Lung (tissue), 12 donors: ENCODE measurements around the gene TCF7. TPM values are rescaled to one million over a fixed set of nuclear protein-coding genes. Genes with fewer than 3 reads are reported as not detected.

Experiments used
- ATAC-seq: fragments of 200-7000 bp; cut with Tn5 transposase; one replicate; pipeline ENCODE4 v1.9.1; 2020; ENCODE audit warnings: moderate number of reproducible peaks; ENCODE audit not compliant: insufficient read depth, low FRiP score
- DNase-seq, 3 donors: peaks; one replicate each; pipeline ENCODE4 v3.0.0-alpha.2; 2013 to 2017
- H3K27ac ChIP-seq, 2 donors: one replicate each; pipeline ENCODE4 v1.5.1; 2013; ENCODE audit warnings: mild to moderate bottlenecking in 2 of 2, moderate library complexity in 2 of 2, control low read depth in 1 of 2, inconsistent platforms in 1 of 2, low read depth in 1 of 2, low read length in 1 of 2
- H3K27me3 ChIP-seq, 3 donors: one replicate each; pipeline ENCODE4 v1.5.1; 2013; ENCODE audit warnings: low read length in 2 of 3; ENCODE audit not compliant: control insufficient read depth in 3 of 3, insufficient read depth in 3 of 3
- H3K36me3 ChIP-seq, 4 donors: one replicate each; pipeline ENCODE4 v1.5.1; 2013; ENCODE audit warnings: low read length in 4 of 4, mild to moderate bottlenecking in 1 of 4, moderate library complexity in 1 of 4; ENCODE audit not compliant: control insufficient read depth in 4 of 4, insufficient read depth in 4 of 4
- H3K4me1 ChIP-seq, 5 donors: one replicate each; pipeline ENCODE4 v1.5.1; 2013; ENCODE audit warnings: low read length in 5 of 5, mild to moderate bottlenecking in 2 of 5, moderate library complexity in 1 of 5; ENCODE audit not compliant: control insufficient read depth in 5 of 5, insufficient read depth in 5 of 5
- H3K4me3 ChIP-seq: one replicate; pipeline ENCODE4 v1.5.1; 2013; ENCODE audit warnings: mild to moderate bottlenecking, control low read depth, moderate library complexity
- H3K9ac ChIP-seq, 2 donors: one replicate each; pipeline ENCODE4 v1.5.1; 2013; ENCODE audit warnings: low read length in 2 of 2, control low read depth in 1 of 2; ENCODE audit not compliant: insufficient read depth in 1 of 2
- H3K9me3 ChIP-seq, 4 donors: one replicate each; pipeline ENCODE4 v1.5.1; 2013; ENCODE audit warnings: low read length in 3 of 4, mild to moderate bottlenecking in 1 of 4, moderate library complexity in 1 of 4; ENCODE audit not compliant: control insufficient read depth in 4 of 4, insufficient read depth in 3 of 4
- WGBS, 2 donors: extraction: QIAGEN DNeasy Blood & Tissue Kit; methylation state at CpG; one replicate each; pipeline ENCODE4 v1.1.7; 2013; 5-methylcytosine and 5-hydroxymethylcytosine counted together
- polyA plus RNA-seq, 2 donors: library from polyadenylated mRNA; stranded (reverse); fragments of 200-250 nt; gene quantifications; one replicate each; pipeline ENCODE4 v1.2.1, GENCODE V29; 2013
- total RNA-seq, 2 donors: library from RNA; depleted of rRNA in 1 of 2; stranded (reverse); fragments of >200 nt in 1 of 2; gene quantifications; one replicate each; pipeline ENCODE4 v1.2.1, GENCODE V29; 2014 to 2021
- TF ChIP-seq, protein P1 (sequence below): IDR thresholded peaks from 2 replicates; pipeline ENCODE4 v1.5.1; 2012; ENCODE audit warnings: mild to moderate bottlenecking; ENCODE audit errors: control extremely low read depth, extremely low read depth
- donor health status: control.
- donor health status: control.
- donor health status: Bipolar disorder and iron deficiency.
- donor health status: healthy.
- donor health status: DM: yes; HTN: yes; CAD: no.

TCF7 gene
- total and polyA plus RNA-seq, 4 donors, result 2.9 to 6.0 (median 3.4) TPM

DNA sequence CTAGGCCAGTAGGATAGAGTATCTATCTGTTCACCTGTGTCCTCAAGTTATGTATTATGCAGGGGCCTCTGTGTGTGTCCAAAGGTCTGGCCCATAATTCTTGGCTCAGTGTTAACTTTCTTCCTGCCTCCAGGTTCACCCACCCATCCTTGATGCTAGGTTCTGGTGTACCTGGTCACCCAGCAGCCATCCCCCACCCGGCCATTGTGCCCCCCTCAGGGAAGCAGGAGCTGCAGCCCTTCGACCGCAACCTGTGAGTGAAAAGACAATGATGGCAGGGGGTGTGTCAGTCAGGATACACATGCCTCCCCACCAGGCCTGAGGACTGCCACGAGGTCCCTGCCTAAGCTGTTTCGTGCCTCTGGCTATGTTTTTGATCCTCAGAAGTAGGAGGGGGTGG lies 27.6 kb downstream of the TCF7 start:
- Histone ChIP-seq H3K27me3 (no peaks in the 10 kb centered on the region), H3K9me3 (no peaks in the 10 kb centered on the region), H3K4me3 (no peak overlapping the region), H3K9ac (no peak overlapping the region), H3K36me3 (peaks cover 0 to 51% (median 31%) of the 10 kb centered on the region in 4 donors), H3K4me1 (peaks cover 0 to 10% (median 6%) of the 10 kb centered on the region in 5 donors), H3K27ac (no peak overlapping the region)
- no peak for DNase-seq
- ATAC-seq, result no peak
- WGBS, 2 donors, result 82 to 91% methylated on average over 5 of the region's 5 CpGs
- TF ChIP-seq, protein P1, sequence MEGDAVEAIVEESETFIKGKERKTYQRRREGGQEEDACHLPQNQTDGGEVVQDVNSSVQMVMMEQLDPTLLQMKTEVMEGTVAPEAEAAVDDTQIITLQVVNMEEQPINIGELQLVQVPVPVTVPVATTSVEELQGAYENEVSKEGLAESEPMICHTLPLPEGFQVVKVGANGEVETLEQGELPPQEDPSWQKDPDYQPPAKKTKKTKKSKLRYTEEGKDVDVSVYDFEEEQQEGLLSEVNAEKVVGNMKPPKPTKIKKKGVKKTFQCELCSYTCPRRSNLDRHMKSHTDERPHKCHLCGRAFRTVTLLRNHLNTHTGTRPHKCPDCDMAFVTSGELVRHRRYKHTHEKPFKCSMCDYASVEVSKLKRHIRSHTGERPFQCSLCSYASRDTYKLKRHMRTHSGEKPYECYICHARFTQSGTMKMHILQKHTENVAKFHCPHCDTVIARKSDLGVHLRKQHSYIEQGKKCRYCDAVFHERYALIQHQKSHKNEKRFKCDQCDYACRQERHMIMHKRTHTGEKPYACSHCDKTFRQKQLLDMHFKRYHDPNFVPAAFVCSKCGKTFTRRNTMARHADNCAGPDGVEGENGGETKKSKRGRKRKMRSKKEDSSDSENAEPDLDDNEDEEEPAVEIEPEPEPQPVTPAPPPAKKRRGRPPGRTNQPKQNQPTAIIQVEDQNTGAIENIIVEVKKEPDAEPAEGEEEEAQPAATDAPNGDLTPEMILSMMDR, result no peak

DNA sequence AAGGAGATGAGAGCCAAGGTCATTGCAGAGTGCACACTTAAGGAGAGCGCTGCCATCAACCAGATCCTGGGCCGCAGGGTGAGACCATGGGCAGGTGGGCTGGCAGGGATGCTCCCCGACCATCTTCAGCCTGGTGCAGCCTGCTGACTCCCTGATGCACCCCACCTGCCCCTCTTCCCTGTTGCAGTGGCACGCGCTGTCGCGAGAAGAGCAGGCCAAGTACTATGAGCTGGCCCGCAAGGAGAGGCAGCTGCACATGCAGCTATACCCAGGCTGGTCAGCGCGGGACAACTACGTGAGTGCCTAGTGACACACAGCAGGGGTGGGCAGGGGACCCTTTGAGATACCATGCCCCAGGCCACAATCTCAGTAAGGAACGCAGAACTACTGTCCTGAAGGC lies 28.3 kb downstream of the TCF7 start:
- peaks cover 0 to 18% (median 3%) of the 10 kb centered on the region in 5 donors for H3K4me1 ChIP-seq
- H3K9me3 ChIP-seq, result no peaks in the 10 kb centered on the region
- no peak overlapping the region for H3K9ac ChIP-seq
- DNase-seq (no peak), ATAC-seq (no peak)
- WGBS, 2 donors, result 94% methylated on average over 12 of the region's 12 CpGs
- H3K36me3 ChIP-seq, result peaks cover 0 to 54% (median 31%) of the 10 kb centered on the region in 4 donors
- H3K4me3 ChIP-seq, result no peak overlapping the region
- no peak overlapping the region for H3K27ac ChIP-seq
- TF ChIP-seq, protein P1, result no peak
- H3K27me3 ChIP-seq, result no peaks in the 10 kb centered on the region

DNA sequence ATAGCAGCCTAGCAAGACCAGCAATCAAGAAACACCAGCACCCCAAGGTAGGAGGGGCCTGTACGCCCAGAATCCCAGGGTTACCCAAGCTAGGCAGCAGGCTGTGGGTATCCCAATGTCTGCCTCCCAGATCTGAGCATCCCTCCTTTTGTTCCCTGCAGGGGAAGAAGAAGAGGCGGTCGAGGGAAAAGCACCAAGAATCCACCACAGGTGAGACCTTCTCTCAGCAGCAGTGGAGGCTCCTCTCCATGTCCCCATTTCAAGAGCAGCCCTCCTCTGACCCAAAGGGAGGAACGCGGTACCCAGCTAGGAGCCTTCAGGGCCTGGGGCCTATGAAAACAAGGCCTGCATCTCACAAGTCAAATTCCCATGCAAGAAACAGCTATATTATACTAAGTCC lies 28.9 kb downstream of the TCF7 start:
- H3K9ac ChIP-seq, result no peak overlapping the region
- no peak overlapping the region for H3K4me3 ChIP-seq
- peaks cover 0 to 24% (median 2%) of the 10 kb centered on the region in 5 donors for H3K4me1 ChIP-seq
- H3K27me3 ChIP-seq, result no peaks in the 10 kb centered on the region
- ATAC-seq (no peak), DNase-seq (no peak)
- peaks cover 0 to 54% (median 31%) of the 10 kb centered on the region in 4 donors for H3K36me3 ChIP-seq
- 93 to 96% methylated on average over 5 of the region's 5 CpGs for WGBS, 2 donors
- TF ChIP-seq, protein P1, result no peak
- no peak overlapping the region for H3K27ac ChIP-seq
- no peaks in the 10 kb centered on the region for H3K9me3 ChIP-seq
